Calu3 (cell line): ENCODE measurements around the gene SORCS3. TPM values are rescaled to one million over a fixed set of nuclear protein-coding genes. Genes with fewer than 3 reads are reported as not detected.

Experiments
- BruUV-seq: library from RNA; stranded (reverse); fragments of 400-500 nt; replicated peaks from 2 replicates; lab custom pipeline; 2021; lab: Mats Ljungman, UMichigan
- CTCF ChIA-PET: fragments of 300-600 bp; sonication (Branson Sonifier 250); formaldehyde crosslinking; loops from one replicate; lab custom pipeline; 2022; ENCODE audit warnings: antibody characterized with exemption; lab: Charles Lee
- DNase-seq: peaks from one replicate; pipeline ENCODE4 v3.0.0; 2022
- H3K27ac Mint-ChIP-seq: one replicate; pipeline ENCODE4 v1.8.0; 2022; ENCODE audit warnings: mixed read lengths; ENCODE audit not compliant: unreplicated experiment
- H3K27me3 Mint-ChIP-seq: one replicate; pipeline ENCODE4 v1.8.0; 2022; ENCODE audit warnings: mixed read lengths; ENCODE audit not compliant: unreplicated experiment
- H3K36me3 Mint-ChIP-seq: one replicate; pipeline ENCODE4 v1.8.0; 2022; ENCODE audit warnings: mild to moderate bottlenecking, moderate library complexity, mixed read lengths; ENCODE audit not compliant: insufficient read depth, unreplicated experiment
- H3K4me1 Mint-ChIP-seq: one replicate; pipeline ENCODE4 v1.8.0; 2022; ENCODE audit warnings: mild to moderate bottlenecking, low read depth, mixed read lengths; ENCODE audit not compliant: unreplicated experiment
- H3K4me3 Mint-ChIP-seq: one replicate; pipeline ENCODE4 v1.8.0; 2022; ENCODE audit warnings: mild to moderate bottlenecking, low read depth, moderate library complexity, mixed read lengths; ENCODE audit not compliant: unreplicated experiment
- H3K9me3 Mint-ChIP-seq: one replicate; pipeline ENCODE4 v1.8.0; 2022; ENCODE audit warnings: low read depth, mixed read lengths; ENCODE audit not compliant: unreplicated experiment
- intact Hi-C: fragments of 100-400 bp; cut with micrococcal nuclease; formaldehyde crosslinking; loops from one replicate; pipeline ENCODE4 v1.10.0; 2022; ENCODE audit not compliant: unreplicated experiment
- total RNA-seq: library from RNA; stranded (reverse); gene quantifications from 2 replicates; pipeline ENCODE4 v1.2.3, GENCODE V29; 2022
- TF ChIP-seq, protein P1 (sequence below): fragments of 200-600 bp; IDR thresholded peaks from one replicate; pipeline ENCODE4 v1.8.0; 2022; ENCODE audit warnings: antibody characterized with exemption; ENCODE audit not compliant: unreplicated experiment

The SORCS3 gene
- total RNA-seq, 1 experiment from 2014 or later: not detected

- intact Hi-C loops: no loop called here
- no peaks in the 10 kb centered on the region for H3K4me1 Mint-ChIP-seq
Observed at GRCh38 chr10:105266966-105267539, 626.0 kb downstream of the SORCS3 start.

GRCh38 chr10:105268961-105269360, 627.9 kb downstream of the SORCS3 start:
- no peak for DNase-seq

More at GRCh38 chr10:105266966-105267539, 626.0 kb downstream of the SORCS3 start:
- TF ChIP-seq, protein P1, sequence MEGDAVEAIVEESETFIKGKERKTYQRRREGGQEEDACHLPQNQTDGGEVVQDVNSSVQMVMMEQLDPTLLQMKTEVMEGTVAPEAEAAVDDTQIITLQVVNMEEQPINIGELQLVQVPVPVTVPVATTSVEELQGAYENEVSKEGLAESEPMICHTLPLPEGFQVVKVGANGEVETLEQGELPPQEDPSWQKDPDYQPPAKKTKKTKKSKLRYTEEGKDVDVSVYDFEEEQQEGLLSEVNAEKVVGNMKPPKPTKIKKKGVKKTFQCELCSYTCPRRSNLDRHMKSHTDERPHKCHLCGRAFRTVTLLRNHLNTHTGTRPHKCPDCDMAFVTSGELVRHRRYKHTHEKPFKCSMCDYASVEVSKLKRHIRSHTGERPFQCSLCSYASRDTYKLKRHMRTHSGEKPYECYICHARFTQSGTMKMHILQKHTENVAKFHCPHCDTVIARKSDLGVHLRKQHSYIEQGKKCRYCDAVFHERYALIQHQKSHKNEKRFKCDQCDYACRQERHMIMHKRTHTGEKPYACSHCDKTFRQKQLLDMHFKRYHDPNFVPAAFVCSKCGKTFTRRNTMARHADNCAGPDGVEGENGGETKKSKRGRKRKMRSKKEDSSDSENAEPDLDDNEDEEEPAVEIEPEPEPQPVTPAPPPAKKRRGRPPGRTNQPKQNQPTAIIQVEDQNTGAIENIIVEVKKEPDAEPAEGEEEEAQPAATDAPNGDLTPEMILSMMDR: no peak
- no peak for DNase-seq
- Mint-ChIP-seq H3K9me3 (no peaks in the 10 kb centered on the region), H3K36me3 (no peaks in the 10 kb centered on the region), H3K27ac (no peak overlapping the region), H3K27me3 (no peaks in the 10 kb centered on the region), H3K4me3 (no peak overlapping the region)
- BruUV-seq: no TSS peak
- CTCF ChIA-PET: no interaction called here

DNA sequence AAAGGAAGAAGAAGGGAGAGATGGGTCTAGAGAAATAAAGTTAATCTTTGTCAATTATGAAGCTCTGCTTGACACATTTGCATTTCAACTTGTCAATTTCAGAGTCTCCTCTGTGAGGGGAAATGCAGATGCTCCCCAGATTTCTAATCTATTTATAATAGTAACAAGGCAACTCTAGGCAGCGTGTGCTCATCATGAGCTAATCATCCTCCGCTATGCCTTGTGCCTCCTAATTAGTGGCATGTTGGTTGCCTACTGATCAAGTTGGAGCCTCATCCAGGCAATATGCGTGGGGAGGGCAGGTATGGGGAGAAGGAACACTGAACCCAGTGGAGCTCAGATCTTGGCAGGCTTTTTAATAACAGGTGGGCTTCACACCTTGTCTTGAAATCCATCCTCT, 628.6 kb downstream of the SORCS3 start:
- BruUV-seq: no TSS peak
- TF ChIP-seq, protein P1: no peak

More at GRCh38 chr10:105268961-105269360, 627.9 kb downstream of the SORCS3 start:
- H3K36me3 Mint-ChIP-seq: no peaks in the 10 kb centered on the region
- no peaks in the 10 kb centered on the region for H3K9me3 Mint-ChIP-seq
- H3K4me1 Mint-ChIP-seq: no peaks in the 10 kb centered on the region
- H3K4me3 Mint-ChIP-seq: no peak overlapping the region
- CTCF ChIA-PET: no interaction called here
- no peaks in the 10 kb centered on the region for H3K27me3 Mint-ChIP-seq
- H3K27ac Mint-ChIP-seq: no peak overlapping the region
- intact Hi-C loops: no loop called here
- no TSS peak for BruUV-seq
- TF ChIP-seq, protein P1: no peak

GRCh38 chr10:105274556-105275070, 633.5 kb downstream of the SORCS3 start:
- no peak overlapping the region for H3K27ac Mint-ChIP-seq
- intact Hi-C loops: no loop called here

More for the DNA sequence above, 628.6 kb downstream of the SORCS3 start:
- CTCF ChIA-PET: no interaction called here
- Mint-ChIP-seq H3K9me3 (peaks cover 3% of the 10 kb centered on the region), H3K27me3 (no peaks in the 10 kb centered on the region), H3K4me3 (no peak overlapping the region), H3K27ac (no peak overlapping the region), H3K4me1 (no peaks in the 10 kb centered on the region), H3K36me3 (no peaks in the 10 kb centered on the region)
- DNase-seq: no peak
- intact Hi-C loops: no loop called here

More at GRCh38 chr10:105274556-105275070, 633.5 kb downstream of the SORCS3 start:
- DNase-seq: no peak
- BruUV-seq: no TSS peak
- Mint-ChIP-seq H3K36me3 (no peaks in the 10 kb centered on the region), H3K27me3 (no peaks in the 10 kb centered on the region), H3K4me1 (no peaks in the 10 kb centered on the region), H3K9me3 (peaks cover 11% of the 10 kb centered on the region), H3K4me3 (no peak overlapping the region)
- TF ChIP-seq, protein P1: no peak
- CTCF ChIA-PET: no interaction called here
